Measurements from ENCODE around the gene TNFAIP3. TPM values are rescaled to one million over a fixed set of nuclear protein-coding genes. Genes with fewer than 3 reads are reported as not detected.

TNFAIP3 gene
- total and polyA plus RNA-seq, 12 donors = 2.9 to 33.3 (median 7.8) TPM

DNA sequence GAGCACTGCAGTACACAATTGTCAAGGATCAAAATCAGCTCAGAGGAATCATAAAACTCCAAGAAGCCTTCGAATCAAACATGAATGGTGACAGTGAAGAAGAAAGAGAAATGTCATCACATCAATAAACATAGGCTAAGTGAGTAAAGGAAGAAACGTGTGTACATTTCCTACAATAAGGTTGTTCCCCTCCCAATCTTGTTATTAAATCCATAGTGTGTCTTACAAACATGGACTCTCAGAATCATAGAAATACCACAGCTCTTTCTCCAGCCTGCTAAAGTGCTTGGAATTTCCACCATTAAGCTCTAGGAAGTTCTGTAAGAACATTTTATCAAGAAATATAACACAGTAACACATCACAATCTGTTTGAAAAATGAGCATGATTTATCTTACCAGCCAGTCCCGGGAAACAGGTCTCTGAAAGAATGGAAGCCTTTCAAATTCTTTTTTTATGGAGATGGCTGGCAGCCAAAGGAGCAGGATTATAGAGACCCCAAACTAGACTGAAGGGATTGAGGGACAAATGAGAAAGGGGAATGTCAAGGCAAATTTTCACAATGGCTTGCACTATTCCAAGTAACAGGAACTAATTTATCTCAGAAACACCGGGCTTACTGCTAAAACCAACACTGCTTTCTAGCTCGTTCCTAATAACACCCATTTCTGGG, 4.5 kb upstream of the TNFAIP3 start:
- intact Hi-C loops (cut with DNase I) = loop anchor here in 1 of 10 donors (10.0 kb wide), 1 partner anchor 82 kb away; no protein-coding TSS in a partner anchor
- no peaks in the 10 kb centered on the region for H3K9me3 ChIP-seq

DNA sequence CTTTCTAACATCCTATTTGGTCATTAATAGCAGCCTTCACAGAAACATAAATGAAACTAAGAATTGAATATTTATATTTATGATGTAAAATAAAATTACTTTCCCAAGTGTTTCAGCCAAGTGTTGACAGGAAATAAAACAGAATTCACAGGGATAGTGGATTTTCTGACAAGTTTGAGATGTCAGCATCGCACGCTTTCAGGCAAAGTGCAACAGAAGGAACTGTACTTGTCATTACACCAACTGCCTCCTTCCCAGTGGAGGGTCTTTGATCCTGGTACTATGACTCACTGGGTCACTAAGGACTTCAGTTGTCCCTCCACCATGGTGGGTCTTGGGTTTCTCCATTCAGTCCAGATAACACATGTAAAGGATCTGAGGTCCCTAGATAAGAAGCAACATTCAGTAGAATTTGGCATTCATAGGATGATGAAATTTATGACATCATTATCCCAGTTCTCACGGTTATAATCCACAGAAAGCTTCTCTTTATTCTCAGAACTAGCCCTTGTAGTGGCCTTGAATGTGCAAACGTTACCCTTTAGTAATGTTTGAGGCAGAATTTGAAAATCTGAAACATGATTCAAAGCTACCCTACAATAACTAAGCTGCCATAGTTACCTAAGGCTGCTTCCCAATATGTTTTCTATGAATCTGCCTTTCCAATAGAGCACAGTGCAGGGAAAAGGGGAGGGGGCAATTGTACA, 3.8 kb upstream of the TNFAIP3 start:
- H3K9me3 ChIP-seq = no peaks in the 10 kb centered on the region
- DNase-seq (no peak), ATAC-seq (no peak)
- H3K4me3 ChIP-seq = no peak overlapping the region
- intact Hi-C loops (cut with DNase I) = loop anchor here in 1 of 10 donors (10.0 kb wide), 1 partner anchor 82 kb away; no protein-coding TSS in a partner anchor
- H3K4me1 ChIP-seq = peaks cover 3 to 22% (median 11%) of the 10 kb centered on the region in 9 donors
- H3K27ac ChIP-seq = peak overlapping the region in 3 of 10 donors; percentile 32 to 48 (median 40)
- WGBS, 2 donors = 64 to 66% methylated on average over 4 of the region's 4 CpGs
- no peaks in the 10 kb centered on the region for H3K27me3 ChIP-seq
- TF ChIP-seq, protein P1, sequence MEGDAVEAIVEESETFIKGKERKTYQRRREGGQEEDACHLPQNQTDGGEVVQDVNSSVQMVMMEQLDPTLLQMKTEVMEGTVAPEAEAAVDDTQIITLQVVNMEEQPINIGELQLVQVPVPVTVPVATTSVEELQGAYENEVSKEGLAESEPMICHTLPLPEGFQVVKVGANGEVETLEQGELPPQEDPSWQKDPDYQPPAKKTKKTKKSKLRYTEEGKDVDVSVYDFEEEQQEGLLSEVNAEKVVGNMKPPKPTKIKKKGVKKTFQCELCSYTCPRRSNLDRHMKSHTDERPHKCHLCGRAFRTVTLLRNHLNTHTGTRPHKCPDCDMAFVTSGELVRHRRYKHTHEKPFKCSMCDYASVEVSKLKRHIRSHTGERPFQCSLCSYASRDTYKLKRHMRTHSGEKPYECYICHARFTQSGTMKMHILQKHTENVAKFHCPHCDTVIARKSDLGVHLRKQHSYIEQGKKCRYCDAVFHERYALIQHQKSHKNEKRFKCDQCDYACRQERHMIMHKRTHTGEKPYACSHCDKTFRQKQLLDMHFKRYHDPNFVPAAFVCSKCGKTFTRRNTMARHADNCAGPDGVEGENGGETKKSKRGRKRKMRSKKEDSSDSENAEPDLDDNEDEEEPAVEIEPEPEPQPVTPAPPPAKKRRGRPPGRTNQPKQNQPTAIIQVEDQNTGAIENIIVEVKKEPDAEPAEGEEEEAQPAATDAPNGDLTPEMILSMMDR (IDR thresholded peaks at IDR 0.05) = no peak
- H3K36me3 ChIP-seq = no peaks in the 10 kb centered on the region

More for the DNA sequence above, 4.5 kb upstream of the TNFAIP3 start:
- DNase-seq = no peak
- Histone ChIP-seq H3K36me3 (no peaks in the 10 kb centered on the region), H3K27ac (peak overlapping the region in 2 of 10 donors; percentile 32 to 42), H3K4me3 (no peak overlapping the region), H3K27me3 (no peaks in the 10 kb centered on the region), H3K4me1 (peaks cover 3 to 22% (median 8%) of the 10 kb centered on the region in 9 donors)
- WGBS, 2 donors = 64 to 69% methylated on average over 5 of the region's 5 CpGs
- no peak for ATAC-seq
- TF ChIP-seq, protein P1 (IDR thresholded peaks at IDR 0.05) = no peak

DNA sequence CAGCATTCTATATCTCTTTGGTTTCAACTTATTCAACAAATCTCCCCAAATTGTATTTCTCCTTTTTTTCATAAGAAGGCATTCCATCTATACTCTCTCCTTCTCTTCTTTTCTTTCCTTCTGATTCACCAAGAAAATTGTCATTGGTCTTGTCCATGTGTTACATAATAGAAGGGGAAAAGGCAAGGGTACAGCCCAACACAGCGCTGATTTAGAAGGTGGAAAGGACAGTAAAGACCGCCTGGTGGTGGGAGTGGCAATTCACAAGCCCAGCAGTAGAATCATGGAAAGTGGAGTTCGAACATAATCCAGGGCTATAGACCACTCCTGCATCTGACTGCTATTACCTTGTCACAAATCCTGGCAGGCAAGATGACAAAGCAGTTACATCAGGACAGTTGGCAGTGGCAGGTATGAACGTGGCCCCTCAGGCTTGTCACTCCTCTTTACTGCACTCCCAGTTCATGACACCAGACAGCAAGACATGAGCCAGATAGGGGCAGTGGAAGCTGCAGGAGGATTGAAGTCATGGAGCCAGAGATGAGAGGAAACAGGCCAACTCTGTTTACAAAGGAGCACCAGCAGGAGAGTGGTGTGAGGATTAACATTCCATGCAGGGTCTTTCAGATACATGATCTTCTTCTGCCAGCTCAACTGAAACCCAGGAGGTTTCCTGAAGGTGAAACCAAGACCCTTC, 2.1 kb upstream of the TNFAIP3 start:
- ATAC-seq = no peak
- Histone ChIP-seq H3K4me1 (peaks cover 3 to 37% (median 22%) of the 10 kb centered on the region in 9 donors), H3K9me3 (no peaks in the 10 kb centered on the region), H3K27ac (peak overlapping the region in 1 of 10 donors; percentile 92), H3K27me3 (no peaks in the 10 kb centered on the region), H3K4me3 (no peak overlapping the region), H3K36me3 (no peaks in the 10 kb centered on the region)
- TF ChIP-seq, protein P1 (IDR thresholded peaks at IDR 0.05) = no peak
- 72 to 81% methylated on average over 4 of the region's 4 CpGs for WGBS, 2 donors
- no peak for DNase-seq
- intact Hi-C loops (cut with DNase I) = loop anchor here in 7 of 10 donors (5.0 to 10.0 kb wide), 5 partner anchors 63 to 158 kb away; no protein-coding TSS in a partner anchor
